Measurements from ENCODE around the gene FLG2.
A peak's percentile ranks its signal among the peaks of the same experiment; 100 is the strongest.
"Not testable (repeated sequence)": the region's sequence is repeated elsewhere in the genome, so short reads cannot be mapped to it uniquely, and the experiment has no call there.

FLG2 gene

DNA sequence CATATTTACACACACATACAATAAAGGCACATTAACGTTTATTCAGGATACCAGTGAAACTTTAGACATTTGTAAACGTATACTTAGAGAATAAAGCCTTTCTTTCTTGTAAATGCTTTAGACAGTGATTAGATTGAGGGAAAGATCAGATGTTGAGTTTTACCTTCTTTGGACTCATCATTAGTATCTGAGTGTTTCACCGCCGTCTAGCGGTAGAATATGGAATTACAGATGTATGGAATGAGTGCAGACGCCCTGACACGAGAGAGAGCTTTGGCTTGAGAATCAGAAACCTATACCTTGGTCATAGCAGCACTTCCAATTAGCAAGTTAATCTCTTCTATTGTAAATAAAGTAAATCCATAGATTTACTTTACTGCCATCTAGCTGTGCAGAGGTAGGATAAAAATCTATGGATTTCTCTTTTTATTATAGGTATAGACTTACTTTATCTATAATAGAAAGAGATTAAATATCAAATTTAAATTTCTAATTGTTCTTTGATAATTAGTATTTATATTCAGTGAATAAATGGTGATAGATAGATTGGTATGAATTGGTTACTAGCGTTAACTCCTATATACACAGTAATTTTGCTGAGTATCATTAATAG lies 12.6 kb downstream of the FLG2 start:
- Mint-ChIP-seq H3K4me1 (ENCODE audit: low read depth) (no peaks in the 10 kb centered on the region), H3K27me3 (ENCODE audit: low read depth) (peaks cover 27% of the 10 kb centered on the region), H3K9me3 (no peaks in the 10 kb centered on the region), H3K27ac (no peak overlapping the region), H3K4me3 (no peak overlapping the region), H3K36me3 (ENCODE audit: low read depth) (no peaks in the 10 kb centered on the region)
- peak; percentile 6 for DNase-seq (ENCODE audit: low spot score)

DNA sequence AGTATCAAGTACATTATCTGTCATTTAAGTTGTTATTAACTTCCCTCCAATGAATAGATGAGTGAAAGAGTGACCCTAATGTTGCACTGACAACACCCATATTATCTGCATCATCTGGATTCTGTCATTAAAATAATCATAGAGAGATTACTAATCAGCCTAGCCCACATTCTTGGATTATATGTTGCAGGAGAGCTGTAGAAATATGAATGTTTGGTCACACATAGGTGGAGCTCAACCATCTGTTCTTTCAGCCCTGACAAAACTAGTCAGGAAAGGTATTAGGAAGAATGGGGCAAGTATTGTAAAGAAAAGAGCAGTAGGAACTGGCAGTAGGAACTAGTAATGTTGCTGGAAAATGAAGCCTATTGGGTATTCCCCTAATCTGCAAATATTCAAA lies 15.4 kb downstream of the FLG2 start:
- Mint-ChIP-seq H3K4me1 (ENCODE audit: low read depth) (no peaks in the 10 kb centered on the region), H3K27ac (no peak overlapping the region), H3K4me3 (no peak overlapping the region), H3K27me3 (ENCODE audit: low read depth) (peaks cover 33% of the 10 kb centered on the region), H3K36me3 (ENCODE audit: low read depth) (no peaks in the 10 kb centered on the region), H3K9me3 (no peaks in the 10 kb centered on the region)
- DNase-seq (ENCODE audit: low spot score): no peak

DNA sequence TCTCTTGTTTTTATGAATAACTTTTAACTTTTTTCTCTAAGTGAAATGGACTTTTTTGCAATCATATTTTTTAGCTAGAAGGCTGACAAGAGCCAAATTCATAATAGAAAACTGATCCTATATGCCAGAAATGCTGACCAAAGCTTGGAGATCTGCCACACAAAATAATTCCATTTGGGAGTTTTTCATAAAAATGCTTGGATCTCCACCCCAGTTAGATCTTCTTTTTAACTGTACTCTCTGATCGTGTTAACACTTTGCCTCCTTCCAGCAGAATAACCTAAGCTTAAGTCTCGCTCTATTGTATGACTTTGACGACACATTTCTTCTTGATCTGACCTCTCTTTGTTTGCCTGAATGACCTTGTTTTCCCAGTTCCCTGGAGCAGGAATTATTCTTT lies 16.8 kb downstream of the FLG2 start:
- Mint-ChIP-seq H3K9me3 (no peaks in the 10 kb centered on the region), H3K27ac (no peak overlapping the region), H3K36me3 (ENCODE audit: low read depth) (no peaks in the 10 kb centered on the region), H3K4me1 (ENCODE audit: low read depth) (no peaks in the 10 kb centered on the region), H3K4me3 (no peak overlapping the region), H3K27me3 (ENCODE audit: low read depth) (peaks cover 33% of the 10 kb centered on the region)
- DNase-seq (ENCODE audit: low spot score): no peak

DNA sequence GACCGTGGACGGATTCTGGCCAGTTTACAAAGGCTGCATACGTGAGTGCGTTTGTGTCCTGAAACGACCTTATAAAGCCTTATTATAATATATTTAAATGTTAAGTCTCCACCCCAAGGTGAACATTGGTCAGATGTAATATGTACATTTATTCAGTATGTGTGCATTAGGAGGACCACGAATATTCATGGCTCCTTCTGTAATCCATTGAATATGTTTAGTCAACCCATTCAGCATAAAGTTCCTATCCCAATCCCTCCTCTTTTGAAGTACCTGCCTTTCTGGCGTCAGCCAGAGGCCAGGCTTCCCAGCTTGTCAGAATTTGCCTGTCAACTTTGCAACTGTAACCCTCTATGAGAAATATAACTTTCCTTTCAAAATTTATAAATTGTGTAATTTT lies 24.4 kb downstream of the FLG2 start:
- Mint-ChIP-seq H3K36me3 (ENCODE audit: low read depth) (no peaks in the 10 kb centered on the region), H3K27ac (no peak overlapping the region), H3K9me3 (no peaks in the 10 kb centered on the region), H3K4me1 (ENCODE audit: low read depth) (no peaks in the 10 kb centered on the region), H3K27me3 (ENCODE audit: low read depth) (peaks cover 18% of the 10 kb centered on the region), H3K4me3 (no peak overlapping the region)
- no peak for DNase-seq (ENCODE audit: low spot score)

DNA sequence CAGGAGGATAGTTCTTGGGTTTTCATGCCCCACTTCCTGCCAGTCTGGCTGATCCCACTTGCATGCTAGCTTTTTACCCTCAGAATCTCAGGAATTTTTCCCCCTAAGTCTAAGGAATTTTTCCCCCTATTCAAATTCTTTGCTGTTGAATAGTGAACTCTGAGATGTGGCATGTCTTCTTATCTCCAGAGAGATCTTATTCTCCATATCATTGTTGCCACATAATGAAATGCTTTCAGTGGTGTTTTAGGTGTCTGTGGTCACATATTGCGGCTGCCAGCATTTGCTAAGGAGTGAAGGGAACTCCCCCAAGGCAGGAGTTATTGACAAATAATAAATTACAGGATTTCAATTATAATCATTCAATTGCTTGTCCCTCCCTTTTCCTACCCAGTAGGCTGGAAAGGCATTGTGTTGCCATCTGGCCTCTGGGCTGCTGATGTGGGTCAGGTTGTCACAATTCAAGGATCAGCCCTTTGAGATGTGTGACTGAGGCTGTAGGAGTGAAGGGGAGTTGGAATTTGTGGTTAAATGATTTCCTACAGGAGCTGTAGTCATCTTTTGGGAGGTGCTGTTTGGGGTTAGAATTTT lies 30.9 kb downstream of the FLG2 start:
- H3K27me3 Mint-ChIP-seq (ENCODE audit: low read depth): peaks cover 3% of the 10 kb centered on the region
- no peak overlapping the region for H3K4me3 Mint-ChIP-seq
- H3K9me3 Mint-ChIP-seq: no peaks in the 10 kb centered on the region
- no peak for DNase-seq (ENCODE audit: low spot score)
- no peak overlapping the region for H3K27ac Mint-ChIP-seq
- no peaks in the 10 kb centered on the region for H3K4me1 Mint-ChIP-seq (ENCODE audit: low read depth)
- H3K36me3 Mint-ChIP-seq (ENCODE audit: low read depth): no peaks in the 10 kb centered on the region

DNA sequence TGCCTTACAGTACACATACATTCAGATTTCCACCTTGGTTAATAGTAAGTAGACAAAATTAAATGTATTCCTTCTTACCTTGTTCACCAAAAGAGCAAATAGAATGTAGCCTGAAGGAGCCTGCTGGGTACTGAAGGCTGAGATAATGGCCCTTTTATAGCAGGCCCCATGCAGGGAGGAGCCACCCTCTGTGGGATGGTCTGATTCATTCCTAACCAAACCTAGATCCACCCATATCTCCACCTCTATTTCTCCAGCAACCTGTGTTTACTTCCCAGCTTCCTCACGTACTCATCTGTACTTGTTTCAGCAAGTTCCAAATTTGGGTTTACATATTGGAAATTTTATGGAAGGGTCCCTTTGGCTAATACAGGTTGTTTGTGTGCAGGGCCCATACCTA lies 34.7 kb downstream of the FLG2 start, which contains the start of gene FLG:
FLG (minus strand) TSS at position 129 of the 400 bp plus-strand sequence. CDS start 9,783 bp downstream, outside the sequence.
- DNase-seq (ENCODE audit: low spot score): no peak
- no peaks in the 10 kb centered on the region for H3K9me3 Mint-ChIP-seq

DNA sequence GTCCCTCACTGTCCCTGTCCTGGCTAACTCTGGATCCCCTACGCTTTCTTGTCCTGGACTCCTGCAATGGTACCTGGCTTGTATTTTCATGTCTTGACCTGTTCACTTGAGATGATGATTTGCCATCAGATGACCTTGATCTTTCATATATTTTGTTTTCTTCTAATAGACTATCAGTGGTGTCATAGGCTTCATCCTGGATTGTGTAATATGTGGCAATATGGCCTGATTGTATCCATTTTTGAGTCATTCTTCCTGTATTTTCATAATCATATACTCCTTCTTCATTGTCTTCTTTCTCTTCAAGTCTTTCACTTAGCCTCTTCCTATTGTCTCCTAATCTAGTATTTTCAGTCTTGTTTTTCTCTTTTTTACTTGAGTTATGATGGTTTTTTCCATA lies 45.8 kb downstream of the FLG2 start:
- Mint-ChIP-seq H3K4me1 (ENCODE audit: low read depth) (no peaks in the 10 kb centered on the region), H3K27ac (no peak overlapping the region), H3K36me3 (ENCODE audit: low read depth) (no peaks in the 10 kb centered on the region), H3K9me3 (no peaks in the 10 kb centered on the region), H3K4me3 (no peak overlapping the region), H3K27me3 (ENCODE audit: low read depth) (peaks cover 4% of the 10 kb centered on the region)
- DNase-seq (ENCODE audit: low spot score): no peak

More for the DNA sequence above, 34.7 kb downstream of the FLG2 start, which contains the start of gene FLG:
- H3K4me3 Mint-ChIP-seq: no peak within 1 kb of the TSS
- no peaks in the 10 kb centered on the region for H3K4me1 Mint-ChIP-seq (ENCODE audit: low read depth)
- no peaks in the 10 kb centered on the region for H3K36me3 Mint-ChIP-seq (ENCODE audit: low read depth)
- H3K27me3 Mint-ChIP-seq (ENCODE audit: low read depth): peaks cover 2% of the 10 kb centered on the region
- H3K27ac Mint-ChIP-seq: no peak within 1 kb of the TSS

DNA sequence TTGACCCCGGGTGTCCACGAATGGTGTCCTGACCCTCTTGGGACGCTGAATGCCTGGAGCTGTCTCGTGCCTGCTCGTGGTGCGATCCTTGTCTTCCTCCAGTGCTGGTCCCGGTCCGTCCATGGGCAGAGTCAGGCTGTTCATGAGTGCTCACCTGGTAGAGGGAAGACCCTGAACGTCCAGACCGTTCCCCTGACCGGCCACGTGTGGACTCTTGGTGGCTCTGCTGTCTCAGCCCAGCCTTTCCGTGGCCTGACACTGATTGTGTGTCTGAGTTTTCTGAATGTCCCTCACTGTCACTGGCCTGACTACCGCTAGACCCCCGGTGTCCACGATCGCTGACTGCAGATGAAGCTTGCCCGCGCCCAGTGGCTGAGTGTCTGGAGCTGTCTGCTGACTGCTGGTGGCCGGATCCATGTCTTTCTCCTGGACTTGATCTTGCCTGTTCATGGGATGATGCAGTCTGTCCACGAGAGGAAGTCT lies 46.4 kb downstream of the FLG2 start:
- no peaks in the 10 kb centered on the region for H3K4me1 Mint-ChIP-seq (ENCODE audit: low read depth)

DNA sequence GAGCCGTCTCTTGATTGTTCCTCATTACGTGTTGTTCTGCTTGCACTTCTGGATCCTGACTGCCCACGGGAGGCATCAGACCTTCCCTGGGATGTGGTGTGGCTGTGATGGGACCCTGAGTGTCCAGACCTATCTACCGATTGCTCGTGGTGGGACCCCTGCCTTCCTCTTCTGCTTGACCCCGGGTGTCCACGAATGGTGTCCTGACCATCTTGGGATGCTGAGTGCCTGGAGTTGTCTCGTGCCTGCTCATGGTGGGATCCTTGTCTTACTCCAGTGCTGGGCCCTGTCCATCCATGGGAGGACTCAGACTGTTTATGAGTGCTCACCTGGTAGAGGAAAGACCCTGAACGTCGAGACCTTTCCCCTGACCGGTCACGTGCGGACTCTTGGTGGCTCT lies 47.6 kb downstream of the FLG2 start:
- H3K36me3 Mint-ChIP-seq (ENCODE audit: low read depth); H3K9me3 Mint-ChIP-seq; H3K4me3 Mint-ChIP-seq; H3K27ac Mint-ChIP-seq; DNase-seq (ENCODE audit: low spot score); H3K27me3 Mint-ChIP-seq (ENCODE audit: low read depth); H3K4me1 Mint-ChIP-seq (ENCODE audit: low read depth): not testable (repeated sequence)

More for the DNA sequence above, 46.4 kb downstream of the FLG2 start:
- peaks cover 4% of the 10 kb centered on the region for H3K27me3 Mint-ChIP-seq (ENCODE audit: low read depth)
- no peak overlapping the region for H3K4me3 Mint-ChIP-seq
- no peaks in the 10 kb centered on the region for H3K36me3 Mint-ChIP-seq (ENCODE audit: low read depth)
- no peak for DNase-seq (ENCODE audit: low spot score)
- H3K9me3 Mint-ChIP-seq: no peaks in the 10 kb centered on the region
- H3K27ac Mint-ChIP-seq: no peak overlapping the region

DNA sequence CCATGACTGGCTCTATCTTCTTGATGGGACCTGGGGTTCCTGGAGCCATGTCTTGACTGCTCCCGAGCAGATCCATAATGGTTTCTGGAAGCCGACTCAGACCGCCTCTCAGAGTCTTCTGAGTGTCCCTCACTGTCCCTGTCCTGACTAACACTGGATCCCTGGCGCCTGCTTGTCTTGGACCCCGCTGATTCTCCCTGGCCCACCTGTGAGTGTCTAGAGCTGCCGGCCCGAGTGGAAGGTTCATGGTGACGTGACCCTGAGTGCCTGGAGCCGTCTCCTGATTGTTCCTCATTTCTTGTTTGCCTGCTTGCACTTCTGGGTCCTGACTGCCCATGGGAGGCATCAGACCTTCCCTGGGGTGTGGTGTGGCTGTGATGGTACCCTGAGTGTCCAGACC lies 49.9 kb downstream of the FLG2 start:
- no peak overlapping the region for H3K27ac Mint-ChIP-seq
- DNase-seq (ENCODE audit: low spot score): no peak
- H3K4me3 Mint-ChIP-seq: no peak overlapping the region
- no peaks in the 10 kb centered on the region for H3K36me3 Mint-ChIP-seq (ENCODE audit: low read depth)
- H3K4me1 Mint-ChIP-seq (ENCODE audit: low read depth): no peaks in the 10 kb centered on the region
- H3K9me3 Mint-ChIP-seq: no peaks in the 10 kb centered on the region
- peaks cover 4% of the 10 kb centered on the region for H3K27me3 Mint-ChIP-seq (ENCODE audit: low read depth)

DNA sequence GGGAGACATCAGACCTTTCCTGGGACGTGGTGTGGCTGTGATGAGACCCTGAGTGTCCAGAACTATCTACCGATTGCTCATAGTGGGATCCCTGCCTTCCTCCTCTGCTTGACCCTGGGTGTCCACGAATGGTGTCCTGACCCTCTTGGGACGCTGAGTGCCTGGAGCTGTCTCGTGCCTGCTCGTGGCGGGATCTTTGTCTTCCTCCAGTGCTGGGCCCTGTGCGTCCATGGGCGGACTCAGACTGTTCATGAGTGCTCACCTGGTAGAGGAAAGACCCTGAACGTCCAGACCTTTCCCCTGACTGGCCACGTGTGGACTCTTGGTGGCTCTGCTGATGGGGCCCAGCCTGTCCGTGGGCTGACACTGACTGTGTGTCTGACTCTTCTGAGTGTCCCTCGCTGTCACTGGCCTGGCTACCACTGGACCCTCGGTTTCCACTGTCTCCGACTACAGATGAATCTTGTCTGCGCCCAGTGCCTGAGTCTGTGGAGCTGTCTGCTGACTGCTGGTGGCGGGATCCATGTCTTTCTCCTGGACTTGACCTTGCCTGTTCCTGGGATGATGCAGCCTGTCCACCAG lies 50.4 kb downstream of the FLG2 start:
- not testable (repeated sequence) for H3K36me3 Mint-ChIP-seq (ENCODE audit: low read depth); H3K4me3 Mint-ChIP-seq; H3K27ac Mint-ChIP-seq; H3K9me3 Mint-ChIP-seq; DNase-seq (ENCODE audit: low spot score); H3K27me3 Mint-ChIP-seq (ENCODE audit: low read depth); H3K4me1 Mint-ChIP-seq (ENCODE audit: low read depth)

DNA sequence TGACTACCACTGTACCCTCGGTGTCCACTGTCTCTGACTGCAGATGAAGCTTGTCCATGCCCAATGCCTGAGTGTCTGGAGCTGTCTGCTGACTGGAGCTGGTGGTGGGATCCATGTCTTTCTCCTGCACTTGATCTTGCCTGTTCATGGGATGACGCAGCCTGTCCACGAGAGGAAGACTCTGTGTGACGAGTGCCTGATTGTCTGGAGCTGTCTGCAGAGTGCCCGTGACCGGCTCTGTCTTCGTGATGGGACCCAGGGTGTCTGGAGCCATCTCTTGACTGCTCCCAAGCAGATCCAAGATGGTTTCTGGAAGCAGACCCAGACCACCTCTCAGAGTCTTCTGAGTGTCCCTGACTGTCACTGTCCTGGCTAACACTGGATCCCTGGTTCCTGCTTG lies 51.0 kb downstream of the FLG2 start:
- not testable (repeated sequence) for H3K27me3 Mint-ChIP-seq (ENCODE audit: low read depth); H3K9me3 Mint-ChIP-seq; H3K36me3 Mint-ChIP-seq (ENCODE audit: low read depth); DNase-seq (ENCODE audit: low spot score); H3K4me1 Mint-ChIP-seq (ENCODE audit: low read depth); H3K27ac Mint-ChIP-seq; H3K4me3 Mint-ChIP-seq

DNA sequence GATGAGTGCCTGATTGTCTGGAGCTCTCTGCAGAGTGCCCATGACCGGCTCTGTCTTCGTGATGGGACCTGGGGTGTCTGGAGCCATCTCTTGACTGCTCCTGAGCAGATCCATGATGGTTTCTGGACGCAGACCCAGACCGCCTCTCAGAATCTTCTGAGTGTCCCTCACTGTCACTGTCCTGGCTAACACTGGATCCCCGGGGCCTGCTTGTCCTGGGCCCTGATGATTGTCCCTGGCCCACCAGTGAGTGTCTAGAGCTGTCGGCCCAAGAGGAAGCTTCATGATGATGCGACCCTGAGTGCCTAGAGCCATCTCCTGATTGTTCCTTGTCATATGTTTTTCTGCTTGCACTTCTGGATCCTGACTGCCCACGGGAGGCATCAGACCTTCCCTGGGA lies 51.8 kb downstream of the FLG2 start:
- not testable (repeated sequence) for H3K27me3 Mint-ChIP-seq (ENCODE audit: low read depth); H3K9me3 Mint-ChIP-seq; H3K4me1 Mint-ChIP-seq (ENCODE audit: low read depth); H3K4me3 Mint-ChIP-seq; H3K36me3 Mint-ChIP-seq (ENCODE audit: low read depth); DNase-seq (ENCODE audit: low spot score); H3K27ac Mint-ChIP-seq

DNA sequence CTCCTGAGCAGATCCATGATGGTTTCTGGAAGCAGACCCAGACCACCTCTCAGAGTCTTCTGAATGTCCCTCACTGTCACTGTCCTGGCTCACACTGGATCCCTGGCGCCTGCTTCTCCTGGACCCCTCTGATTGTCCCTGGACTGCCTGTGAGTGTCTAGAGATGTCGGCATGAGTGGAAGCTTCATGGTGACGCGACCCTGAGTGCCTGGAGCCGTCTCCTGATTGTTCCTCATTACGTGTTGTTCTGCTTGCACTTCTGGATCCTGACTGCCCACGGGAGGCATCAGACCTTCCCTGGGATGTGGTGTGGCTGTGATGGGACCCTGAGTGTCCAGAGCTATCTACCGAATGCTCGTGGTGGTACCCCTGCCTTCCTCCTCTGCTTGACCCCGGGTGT lies 53.7 kb downstream of the FLG2 start:
- H3K27ac Mint-ChIP-seq; H3K36me3 Mint-ChIP-seq (ENCODE audit: low read depth); DNase-seq (ENCODE audit: low spot score); H3K9me3 Mint-ChIP-seq; H3K27me3 Mint-ChIP-seq (ENCODE audit: low read depth); H3K4me1 Mint-ChIP-seq (ENCODE audit: low read depth); H3K4me3 Mint-ChIP-seq: not testable (repeated sequence)

DNA sequence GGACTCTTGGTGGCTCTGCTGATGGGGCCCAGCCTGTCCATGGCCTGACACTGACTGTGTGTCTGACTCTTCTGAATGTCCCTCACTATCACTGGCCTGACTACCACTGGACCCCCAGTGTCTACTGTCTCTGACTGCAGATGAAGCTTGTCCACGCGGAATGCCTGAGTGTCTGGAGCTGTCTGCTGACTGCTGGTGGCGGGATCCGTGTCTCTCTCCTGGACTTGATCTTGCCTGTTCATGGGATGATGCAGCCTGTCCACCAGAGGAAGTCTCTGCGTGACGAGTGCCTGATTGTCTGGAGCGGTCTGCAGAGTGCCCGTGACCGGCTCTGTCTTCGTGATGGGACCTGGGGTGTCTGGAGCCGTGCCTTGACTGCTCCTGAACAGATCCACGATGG lies 55.0 kb downstream of the FLG2 start:
- H3K4me3 Mint-ChIP-seq; H3K27me3 Mint-ChIP-seq (ENCODE audit: low read depth); H3K9me3 Mint-ChIP-seq; H3K4me1 Mint-ChIP-seq (ENCODE audit: low read depth); H3K36me3 Mint-ChIP-seq (ENCODE audit: low read depth); H3K27ac Mint-ChIP-seq; DNase-seq (ENCODE audit: low spot score): not testable (repeated sequence)

All from T-helper 2 cell treated with Interferon-gamma antibody and Interleukin-4, amounts not matched to agents 5 μg/mL and 100 μg/mL, for 36 hours (primary cell).